Left hindlimb (tissue), 1 donor: ENCODE data around the gene CYP2E1.
"Not testable (repeated sequence)": the region's sequence is repeated elsewhere in the genome, so short reads cannot be mapped to it uniquely, and the experiment has no call there.

Experiments
- DNase-seq: peaks from one replicate; pipeline ENCODE4 v3.0.0-alpha.2; 2018

CYP2E1 gene

GRCh38 chr10:133528845-133529575 lies 1.8 kb downstream of the CYP2E1 start:
- no peak for DNase-seq

GRCh38 chr10:133529576-133529946 lies 2.4 kb downstream of the CYP2E1 start:
- no peak for DNase-seq

- no peak for DNase-seq
These were observed 3.3 kb downstream of the CYP2E1 start for GRCh38 chr10:133530506-133530905.

GRCh38 chr10:133532871-133533270 lies 5.7 kb downstream of the CYP2E1 start:
- DNase-seq: no peak

GRCh38 chr10:133534417-133534816 lies 7.3 kb downstream of the CYP2E1 start:
- no peak for DNase-seq

GRCh38 chr10:133536198-133536597 lies 9.0 kb downstream of the CYP2E1 start:
- DNase-seq: no peak

- DNase-seq: no peak
These were observed 10.7 kb downstream of the CYP2E1 start for GRCh38 chr10:133537546-133538545.

GRCh38 chr10:133541441-133541975 lies 14.3 kb downstream of the CYP2E1 start:
- not testable (repeated sequence) for DNase-seq

- DNase-seq: no peak
These were observed 17.3 kb downstream of the CYP2E1 start for GRCh38 chr10:133544506-133544905.

- DNase-seq: no peak
These were observed 27.4 kb downstream of the CYP2E1 start for GRCh38 chr10:133554600-133554999.

GRCh38 chr10:133555521-133555920 lies 28.4 kb downstream of the CYP2E1 start:
- no peak for DNase-seq

GRCh38 chr10:133557381-133557780 lies 30.2 kb downstream of the CYP2E1 start:
- no peak for DNase-seq

- no peak for DNase-seq
These were observed 32.1 kb downstream of the CYP2E1 start for GRCh38 chr10:133559216-133559615.

GRCh38 chr10:133564816-133565215 lies 37.7 kb downstream of the CYP2E1 start:
- no peak for DNase-seq

GRCh38 chr10:133565441-133566294 lies 38.5 kb downstream of the CYP2E1 start, which contains the start of gene SYCE1:
Gene SYCE1, minus strand, starts transcription at chr10:133565583. Its CDS starts 54 bp downstream, at chr10:133565529.
- DNase-seq: no peak

GRCh38 chr10:133567119-133567518 lies 40.0 kb downstream of the CYP2E1 start:
- no peak for DNase-seq

- DNase-seq: no peak
These were observed 40.6 kb downstream of the CYP2E1 start for GRCh38 chr10:133567609-133568286.

GRCh38 chr10:133568287-133568614 lies 41.1 kb downstream of the CYP2E1 start:
- DNase-seq: no peak

GRCh38 chr10:133568831-133569527 lies 41.8 kb downstream of the CYP2E1 start:
- DNase-seq: not testable (repeated sequence)

GRCh38 chr10:133569801-133570200 lies 42.6 kb downstream of the CYP2E1 start:
- DNase-seq: not testable (repeated sequence)

GRCh38 chr10:133572055-133572454 lies 44.9 kb downstream of the CYP2E1 start:
- not testable (repeated sequence) for DNase-seq
